Prostate gland (tissue), 2 donors: ENCODE data around the gene A1BG. TPM values are rescaled to one million over a fixed set of nuclear protein-coding genes. Genes with fewer than 3 reads are reported as not detected.
A peak's percentile ranks its signal among the peaks of the same experiment; 100 is the strongest.

Experiments
- DNase-seq: peaks from one replicate; pipeline ENCODE4 v3.0.0-alpha.2; 2019; ENCODE audit warnings: low spot score
- H3K27ac ChIP-seq, 2 donors: fragments of 200-600 bp; sonication (generic); 2 replicates each; pipeline ENCODE4 v1.5.1; 2017 to 2019
- H3K27me3 ChIP-seq: fragments of 200-600 bp; sonication (generic); replicated peaks from 2 replicates; pipeline ENCODE4 v1.5.1; 2019; ENCODE audit not compliant: insufficient read depth
- H3K36me3 ChIP-seq, 2 donors: fragments of 200-600 bp; sonication (generic); 1 replicate in 1 of 2; 2 replicates in 1 of 2; pipeline versions ENCODE4 v1.5.1 to v1.8.1; 2017 to 2019
- H3K4me1 ChIP-seq: fragments of 200-600 bp; sonication (generic); replicated peaks from 2 replicates; pipeline ENCODE4 v1.5.1; 2019
- H3K4me3 ChIP-seq, 2 donors: fragments of 200-600 bp; sonication (generic); 2 replicates each; pipeline ENCODE4 v1.5.1; 2017 to 2019
- H3K9me3 ChIP-seq: fragments of 200-600 bp; sonication (generic); 2 replicates; pipeline ENCODE4 v1.5.1; 2017
- CTCF ChIP-seq, 4 experiments: fragments of 200-600 bp in 2 of 4; fragments of 450-650 bp in 2 of 4; sonication (generic) in 2 of 4; IDR thresholded peaks; 1 replicate in 3 of 4; 2 replicates in 1 of 4; pipeline ENCODE4 v1.5.1; 2016 to 2019; ENCODE audit warnings: antibody characterized with exemption in 4 of 4, mild to moderate bottlenecking in 2 of 4, moderate library complexity in 2 of 4
- POLR2A ChIP-seq: fragments of 450-650 bp; IDR thresholded peaks from one replicate; pipeline ENCODE4 v1.6.1; 2016; ENCODE audit warnings: antibody characterized with exemption, mild to moderate bottlenecking
- POLR2AphosphoS5 ChIP-seq: sonication (generic); formaldehyde crosslinking; IDR thresholded peaks from one replicate; pipeline ENCODE4 v1.6.1; 2017; ENCODE audit warnings: antibody characterized with exemption
- WGBS: methylation state at CpG from one replicate; pipeline ENCODE4 v1.1.5; 2018; 5-methylcytosine and 5-hydroxymethylcytosine counted together
- intact Hi-C: fragments of 100-400 bp; cut with DNase I; formaldehyde crosslinking; loops from one replicate; pipeline ENCODE4 v1.14.2; 2022
- total RNA-seq, 2 donors: library from RNA; depleted of rRNA; stranded (reverse); fragments of >200 nt; gene quantifications; one replicate each; pipeline ENCODE4 v1.1.0, GENCODE V29; 2016

Gene A1BG
- total RNA-seq, 2 donors from 2014 or later: 5.6 to 25.6 TPM

GRCh38 chr19:58385891-58386575 is 32.7 kb upstream of the A1BG start:
- peak overlapping the region; percentile 92 to 94 for H3K27ac ChIP-seq
- WGBS: 9% methylated on average over 21 of the region's 36 CpGs
- H3K4me3 ChIP-seq: peak overlapping the region; percentile 53 to 67
- no peaks in the 10 kb centered on the region for H3K9me3 ChIP-seq
- no peaks in the 10 kb centered on the region for H3K36me3 ChIP-seq
- H3K27me3 ChIP-seq: no peaks in the 10 kb centered on the region
- peaks cover 12% of the 10 kb centered on the region for H3K4me1 ChIP-seq
- intact Hi-C loops: no loop called here
- TF ChIP-seq CTCF (IDR thresholded peaks at IDR 0.05): no peak
- TF ChIP-seq POLR2A: no peak
- no peak for TF ChIP-seq POLR2AphosphoS5
- DNase-seq: no peak

DNA sequence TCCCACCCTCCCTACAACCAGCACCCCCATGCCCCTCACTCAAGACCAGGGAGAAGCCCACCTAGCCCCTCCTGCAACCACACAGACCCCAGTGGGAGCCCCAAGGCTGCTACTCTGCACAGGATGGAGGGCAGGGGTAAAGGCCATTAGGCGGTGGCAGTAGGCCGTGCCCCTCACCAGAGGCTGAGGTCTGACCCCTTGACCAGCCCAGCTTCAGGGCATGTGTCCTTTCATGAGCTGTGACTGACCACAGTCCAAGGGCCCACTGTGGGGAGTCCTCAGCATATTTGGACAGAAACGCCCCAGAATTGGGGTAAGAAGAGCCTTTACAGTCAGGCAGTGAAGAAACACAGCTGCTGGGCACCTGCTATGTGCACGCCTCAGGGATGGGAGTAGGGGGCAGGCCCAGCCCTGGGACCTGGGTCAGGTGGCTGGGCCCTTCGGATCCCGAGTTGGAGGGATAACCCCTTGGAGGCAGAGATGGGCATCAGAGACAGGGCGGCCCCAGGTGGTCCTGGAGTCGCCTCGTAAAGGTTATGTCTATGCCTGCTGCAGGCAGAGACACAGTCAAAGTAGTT is 32.1 kb upstream of the A1BG start:
- peaks cover 12% of the 10 kb centered on the region for H3K4me1 ChIP-seq
- TF ChIP-seq CTCF (IDR thresholded peaks at IDR 0.05): no peak
- intact Hi-C loops: no loop called here
- peak overlapping the region; percentile 92 to 94 for H3K27ac ChIP-seq
- H3K9me3 ChIP-seq: no peaks in the 10 kb centered on the region
- no peaks in the 10 kb centered on the region for H3K27me3 ChIP-seq
- 63% methylated on average over 9 of the region's 9 CpGs for WGBS
- no peaks in the 10 kb centered on the region for H3K36me3 ChIP-seq
- peak overlapping the region in 1 of 2 donors; percentile 67 for H3K4me3 ChIP-seq
- no peak for DNase-seq

- H3K27ac ChIP-seq: no peak overlapping the region
- intact Hi-C loops: no loop called here
- DNase-seq: no peak
- H3K9me3 ChIP-seq: no peaks in the 10 kb centered on the region
- WGBS: 93% methylated on average over 6 of the region's 6 CpGs
- no peak for TF ChIP-seq POLR2A
- TF ChIP-seq POLR2AphosphoS5: no peak
- TF ChIP-seq CTCF (IDR thresholded peaks at IDR 0.05): no peak
- H3K27me3 ChIP-seq: no peaks in the 10 kb centered on the region
- H3K36me3 ChIP-seq: no peaks in the 10 kb centered on the region
- peaks cover 12% of the 10 kb centered on the region for H3K4me1 ChIP-seq
- H3K4me3 ChIP-seq: no peak overlapping the region
Observed at GRCh38 chr19:58382997-58383603, 29.8 kb upstream of the A1BG start.

DNA sequence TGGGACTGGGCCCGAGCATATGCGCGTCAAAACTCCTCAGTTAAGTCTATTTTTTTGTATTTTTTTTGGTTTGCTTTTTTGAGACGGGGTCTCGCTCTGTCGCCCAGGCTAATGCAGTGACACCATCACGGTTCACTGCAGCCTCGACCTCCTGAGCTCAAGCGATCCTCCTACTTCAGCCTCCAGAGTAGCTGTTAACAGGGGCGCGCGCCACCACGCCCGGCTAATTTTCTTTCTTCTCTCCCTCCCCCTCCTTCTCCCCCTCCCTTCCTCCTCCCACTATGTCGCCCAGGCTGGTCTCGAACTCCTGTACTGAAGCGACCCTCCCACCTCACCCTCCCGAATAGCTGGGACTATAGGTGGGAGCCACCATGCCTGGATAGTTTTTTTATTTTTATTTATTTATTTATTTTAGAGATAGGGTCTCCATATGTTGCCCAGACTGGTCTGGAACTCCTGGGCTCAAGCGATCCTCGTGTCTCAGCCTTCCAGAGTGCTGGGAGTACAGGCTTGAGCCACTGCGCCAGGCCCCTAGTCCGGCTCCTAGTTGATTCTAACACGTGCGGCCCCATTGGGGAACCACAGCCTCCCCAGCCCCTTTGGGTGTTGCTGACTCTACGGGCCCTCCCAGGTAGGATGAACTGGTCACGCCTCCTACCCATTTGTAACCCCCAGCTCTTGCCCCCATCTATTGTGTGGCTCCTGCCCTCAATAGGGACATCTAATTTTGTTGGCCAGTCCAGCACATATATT is 28.3 kb upstream of the A1BG start:
- no peak for DNase-seq
- no peaks in the 10 kb centered on the region for H3K36me3 ChIP-seq
- intact Hi-C loops: loop anchor here (2.0 kb wide), 1 partner anchor 55 kb away; the partner anchor contains the start of gene ZSCAN22
- TF ChIP-seq POLR2AphosphoS5: no peak
- TF ChIP-seq CTCF (IDR thresholded peaks at IDR 0.05): no peak
- no peak for TF ChIP-seq POLR2A
- no peaks in the 10 kb centered on the region for H3K9me3 ChIP-seq
- H3K27me3 ChIP-seq: no peaks in the 10 kb centered on the region
- H3K4me1 ChIP-seq: peaks cover 12% of the 10 kb centered on the region
- WGBS: 26% methylated on average over 26 of the region's 26 CpGs
- peak overlapping the region; percentile 95 to 97 for H3K27ac ChIP-seq
- peak overlapping the region; percentile 87 for H3K4me3 ChIP-seq
